ENCODE measurements around the gene PPP6R2.

PPP6R2 gene

DNA sequence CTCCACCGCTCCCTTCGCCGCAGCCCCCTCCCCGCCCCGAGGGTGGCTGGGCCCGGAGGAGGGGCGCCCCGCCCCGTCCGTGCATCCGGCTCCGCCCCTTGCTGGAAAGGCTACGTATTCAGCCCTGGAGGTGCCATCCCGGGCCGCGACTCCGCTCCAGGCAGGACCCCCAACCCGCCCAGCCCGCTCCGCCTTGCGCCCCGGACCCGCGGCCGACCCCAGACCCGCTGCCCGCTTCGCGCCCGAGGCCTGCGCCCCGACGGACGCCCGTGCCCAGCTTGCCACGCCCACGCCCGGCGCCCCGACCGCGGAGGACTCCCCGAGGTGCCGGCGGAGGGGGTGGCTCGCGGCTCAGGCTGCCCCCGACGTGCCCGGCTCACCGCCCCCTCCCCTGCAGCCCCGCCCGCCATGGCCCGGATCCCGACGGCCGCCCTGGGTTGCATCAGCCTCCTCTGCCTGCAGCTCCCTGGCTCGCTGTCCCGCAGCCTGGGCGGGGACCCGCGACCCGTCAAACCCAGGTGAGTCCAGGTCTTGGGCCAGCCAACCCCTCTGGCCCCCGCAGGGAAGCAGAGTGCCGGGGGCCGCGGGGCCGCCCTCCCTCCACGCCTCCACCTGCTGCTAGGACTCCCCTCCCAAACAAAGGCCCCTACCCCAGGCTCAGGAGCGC lies 138.4 kb downstream of the PPP6R2 start, which contains the start of gene ADM2:
TSS of gene ADM2 (plus strand) at position 104 of the 667 bp plus-strand sequence. CDS start at position 409, 305 bp downstream.
- Histone ChIP-seq H3K9me3 (ENCODE audit: control insufficient read depth, insufficient read depth, low read depth, low read length) (no peaks in the 10 kb centered on the region), H3K4me1 (ENCODE audit: control insufficient read depth, insufficient read depth, low read length) (no peaks in the 10 kb centered on the region), H3K27ac (ENCODE audit: extremely low read depth, low read depth, low read length) (peak within 1 kb of the TSS; percentile 49; the same call in 1 of the 2 replicates), H3K4me3 (ENCODE audit: low read depth, low read length) (no peak within 1 kb of the TSS), H3K36me3 (ENCODE audit: control insufficient read depth in 2 of 2, insufficient read depth in 1 of 2, low read length in 2 of 2) (no peaks in the 10 kb centered on the region)
- CTCF ChIA-PET, result interaction anchor here (1.2 kb wide), 1 partner anchor 16 kb away, joined by 5 read pairs; no protein-coding TSS in a partner anchor
- POLR2A ChIA-PET, result no interaction called here
- TF ChIP-seq ZSCAN18 (tag by site-specific recombination; IDR thresholded peaks at IDR 0.05), result no peak
- peak; percentile 37 for TF ChIP-seq KLF1 (tag by site-specific recombination; IDR thresholded peaks at IDR 0.05)

- no peak overlapping the region for H3K4me3 ChIP-seq (ENCODE audit: low read depth, low read length)
Measured at GRCh38 chr22:50482107-50483074, 139.3 kb downstream of the PPP6R2 start.

GRCh38 chr22:50483106-50483505 lies 140.0 kb downstream of the PPP6R2 start:
- ChIA-PET POLR2A (no interaction called here), CTCF (interaction anchor here (0.9 to 1.0 kb wide), 2 partner anchors 10 to 15 kb away, joined by 3 read pairs; no protein-coding TSS in a partner anchor)
- H3K4me3 ChIP-seq (ENCODE audit: low read depth, low read length), result no peak overlapping the region

More at GRCh38 chr22:50482107-50483074, 139.3 kb downstream of the PPP6R2 start:
- no peak for TF ChIP-seq PATZ1 (tag by site-specific recombination; IDR thresholded peaks at IDR 0.05)
- peak; percentile 22; the same call in 1 of the 2 replicates for TF ChIP-seq KLF1 (tag by site-specific recombination; IDR thresholded peaks at IDR 0.05)
- Histone ChIP-seq H3K4me1 (ENCODE audit: control insufficient read depth, insufficient read depth, low read length) (no peaks in the 10 kb centered on the region), H3K9me3 (ENCODE audit: control insufficient read depth, insufficient read depth, low read depth, low read length) (no peaks in the 10 kb centered on the region), H3K36me3 (ENCODE audit: control insufficient read depth in 2 of 2, insufficient read depth in 1 of 2, low read length in 2 of 2) (no peaks in the 10 kb centered on the region), H3K27ac (ENCODE audit: extremely low read depth, low read depth, low read length) (peak overlapping the region; percentile 49; the same call in 1 of the 2 replicates)
- ChIA-PET CTCF (interaction anchor here (0.6 to 1.0 kb wide), 3 partner anchors 10 to 69 kb away, joined by 3 read pairs; no protein-coding TSS in a partner anchor), POLR2A (no interaction called here)

GRCh38 chr22:50483556-50483955 lies 140.4 kb downstream of the PPP6R2 start:
- no peak for TF ChIP-seq ZNF311 (tag by site-specific recombination; IDR thresholded peaks at IDR 0.05; ENCODE audit: borderline replicate concordance)
- TF ChIP-seq KLF1 (tag by site-specific recombination; IDR thresholded peaks at IDR 0.05), result 0 out of 2 replicates have a peak, but pooled peaks have one; percentile 17
- CTCF ChIA-PET, result interaction anchor here (0.6 to 1.1 kb wide), 3 partner anchors 11 to 291 kb away, joined by 3 to 5 read pairs (median 3); no protein-coding TSS in a partner anchor
- no peaks in the 10 kb centered on the region for H3K4me1 ChIP-seq (ENCODE audit: control insufficient read depth, insufficient read depth, low read length)
- no peak overlapping the region for H3K27ac ChIP-seq (ENCODE audit: extremely low read depth, low read depth, low read length)
- no peaks in the 10 kb centered on the region for H3K36me3 ChIP-seq (ENCODE audit: control insufficient read depth in 2 of 2, insufficient read depth in 1 of 2, low read length in 2 of 2)
- POLR2A ChIA-PET, result interaction anchor here (0.8 to 2.2 kb wide), 2 partner anchors 17 to 24 kb away, joined by 5 to 7 read pairs; partner anchors contain the start of genes LMF2 and NCAPH2
- H3K9me3 ChIP-seq (ENCODE audit: control insufficient read depth, insufficient read depth, low read depth, low read length), result no peaks in the 10 kb centered on the region
- no peak overlapping the region for H3K4me3 ChIP-seq (ENCODE audit: low read depth, low read length)

More at GRCh38 chr22:50483106-50483505, 140.0 kb downstream of the PPP6R2 start:
- H3K4me1 ChIP-seq (ENCODE audit: control insufficient read depth, insufficient read depth, low read length), result no peaks in the 10 kb centered on the region
- H3K36me3 ChIP-seq (ENCODE audit: control insufficient read depth in 2 of 2, insufficient read depth in 1 of 2, low read length in 2 of 2), result no peaks in the 10 kb centered on the region
- H3K9me3 ChIP-seq (ENCODE audit: control insufficient read depth, insufficient read depth, low read depth, low read length), result no peaks in the 10 kb centered on the region
- no peak for TF ChIP-seq ZNF23 (tag by site-specific recombination; IDR thresholded peaks at IDR 0.05; ENCODE audit: borderline replicate concordance)
- TF ChIP-seq SALL2 (tag by site-specific recombination; IDR thresholded peaks at IDR 0.05; ENCODE audit: borderline replicate concordance), result no peak
- TF ChIP-seq ZNF837 (tag by site-specific recombination; IDR thresholded peaks at IDR 0.05), result no peak
- TF ChIP-seq ZNF10 (tag by site-specific recombination; IDR thresholded peaks at IDR 0.05), result no peak
- no peak overlapping the region for H3K27ac ChIP-seq (ENCODE audit: extremely low read depth, low read depth, low read length)
